Osteoblast (primary cell): ENCODE measurements around the gene CKAP2L. TPM values are rescaled to one million over a fixed set of nuclear protein-coding genes. Genes with fewer than 3 reads are reported as not detected.

Source experiments
- DNase-seq: peaks from one replicate; pipeline ENCODE4 v3.0.0; 2011; ENCODE audit warnings: low spot score, mixed read lengths; ENCODE audit not compliant: insufficient read length; ENCODE audit errors: missing footprints
- H2AFZ ChIP-seq: 2 replicates; pipeline ENCODE4 v1.6.0; 2011; ENCODE audit warnings: mild to moderate bottlenecking, low read length
- H3K27ac ChIP-seq: 2 replicates; pipeline ENCODE4 v1.5.1; 2011; ENCODE audit warnings: mild to moderate bottlenecking, low read depth, low read length, moderate library complexity
- H3K27me3 ChIP-seq: 2 replicates; pipeline ENCODE4 v1.6.0; 2012; ENCODE audit warnings: mild to moderate bottlenecking, control low read depth, inconsistent platforms, low read length, moderate library complexity; ENCODE audit not compliant: insufficient read depth
- H3K36me3 ChIP-seq: 2 replicates; pipeline ENCODE4 v1.5.1; 2011; ENCODE audit warnings: mild to moderate bottlenecking, low read length, control low read depth, moderate library complexity; ENCODE audit not compliant: insufficient read depth
- H3K4me1 ChIP-seq: 2 replicates; pipeline ENCODE4 v1.5.1; 2011; ENCODE audit warnings: mild to moderate bottlenecking, low read length, control low read depth, moderate library complexity; ENCODE audit not compliant: insufficient read depth
- H3K4me2 ChIP-seq: 2 replicates; pipeline ENCODE4 v1.6.0; 2011; ENCODE audit warnings: mild to moderate bottlenecking, low read length; ENCODE audit not compliant: insufficient read depth
- H3K4me3 ChIP-seq: fragments of 200-600 bp; sonication (generic); 3 replicates; pipeline ENCODE4 v1.5.1; 2012; ENCODE audit warnings: mild to moderate bottlenecking, low read length, inconsistent platforms; ENCODE audit not compliant: insufficient read depth
- H3K79me2 ChIP-seq: 2 replicates; pipeline ENCODE4 v1.6.0; 2012; ENCODE audit warnings: mild to moderate bottlenecking, low read length, control low read depth, inconsistent platforms; ENCODE audit not compliant: insufficient read depth
- H3K9me3 ChIP-seq: 2 replicates; pipeline ENCODE4 v1.5.1; 2011; ENCODE audit warnings: low read depth, low read length, control low read depth
- H4K20me1 ChIP-seq: 2 replicates; pipeline ENCODE4 v1.6.0; 2012; ENCODE audit warnings: mild to moderate bottlenecking, low read length, control low read depth; ENCODE audit not compliant: insufficient read depth
- CTCF ChIP-seq: IDR thresholded peaks from 2 replicates; pipeline ENCODE4 v1.5.1; 2011; ENCODE audit warnings: mild to moderate bottlenecking, low read depth, low read length, moderate library complexity; ENCODE audit errors: extremely low read depth
- total RNA-seq: library from RNA; depleted of rRNA; stranded (reverse); fragments of >200 nt; gene quantifications from 2 replicates; pipeline ENCODE4 v1.2.3, GENCODE V29; 2012

CKAP2L gene
- total RNA-seq, 1 donor, result 1.1 TPM

DNA sequence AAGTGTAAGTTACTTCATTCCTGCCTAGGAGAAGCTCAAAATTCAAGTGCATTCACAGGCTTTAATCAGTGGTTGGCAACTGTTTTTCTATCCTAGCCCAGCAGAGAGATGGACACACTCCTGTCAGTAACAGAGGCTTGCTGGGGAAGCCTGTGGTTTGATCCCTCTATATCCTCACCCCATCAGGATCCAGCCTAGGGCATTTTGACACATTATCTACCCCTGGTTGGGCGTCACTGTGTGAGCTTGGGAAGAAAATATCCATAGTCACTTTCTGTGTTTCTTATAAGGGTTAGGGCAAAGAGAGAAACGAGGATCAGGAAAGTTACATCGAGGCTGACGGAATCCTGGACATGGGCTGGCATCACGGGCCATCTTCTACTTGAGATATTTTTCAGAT is 33.6 kb downstream of the CKAP2L start:
- no peak for DNase-seq
- H2AFZ ChIP-seq, result peak overlapping the region; percentile 20
- no peak overlapping the region for H3K4me2 ChIP-seq
- H4K20me1 ChIP-seq, result no peaks in the 10 kb centered on the region
- no peaks in the 10 kb centered on the region for H3K4me1 ChIP-seq
- no peak overlapping the region for H3K27ac ChIP-seq
- no peak for TF ChIP-seq CTCF
- no peak overlapping the region for H3K4me3 ChIP-seq
- no peaks in the 10 kb centered on the region for H3K9me3 ChIP-seq
- H3K27me3 ChIP-seq, result no peaks in the 10 kb centered on the region
- no peaks in the 10 kb centered on the region for H3K36me3 ChIP-seq
- no peaks in the 10 kb centered on the region for H3K79me2 ChIP-seq

DNA sequence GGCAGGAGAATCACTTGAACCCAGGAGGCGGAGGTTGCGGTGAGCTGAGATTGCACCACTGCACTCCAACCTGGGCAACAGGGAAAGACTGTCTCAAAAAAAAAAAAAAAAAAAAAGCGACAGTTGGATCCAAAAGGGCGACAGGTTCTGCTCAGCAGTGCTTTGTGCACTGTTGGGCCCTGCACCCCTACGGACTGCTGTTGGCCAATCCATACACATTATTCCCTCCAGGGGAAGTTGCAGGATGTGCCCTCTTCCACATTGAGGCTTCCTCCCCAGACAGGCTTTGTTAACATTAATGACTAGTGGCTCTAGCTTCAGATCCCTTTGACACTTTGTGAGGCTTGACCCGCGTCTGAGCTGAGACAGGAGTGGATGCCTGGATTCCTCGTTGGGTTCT is 34.2 kb downstream of the CKAP2L start:
- H3K4me3 ChIP-seq, result no peak overlapping the region
- no peaks in the 10 kb centered on the region for H3K79me2 ChIP-seq
- no peaks in the 10 kb centered on the region for H3K9me3 ChIP-seq
- no peaks in the 10 kb centered on the region for H4K20me1 ChIP-seq
- H3K4me1 ChIP-seq, result no peaks in the 10 kb centered on the region
- H2AFZ ChIP-seq, result no peak overlapping the region
- H3K27ac ChIP-seq, result no peak overlapping the region
- H3K4me2 ChIP-seq, result no peak overlapping the region
- no peak for DNase-seq
- no peak for TF ChIP-seq CTCF
- no peaks in the 10 kb centered on the region for H3K27me3 ChIP-seq
- H3K36me3 ChIP-seq, result no peaks in the 10 kb centered on the region

- TF ChIP-seq CTCF, result no peak
- H3K4me3 ChIP-seq, result no peak overlapping the region
Measured at GRCh38 chr2:112728378-112729175, 35.8 kb downstream of the CKAP2L start.

DNA sequence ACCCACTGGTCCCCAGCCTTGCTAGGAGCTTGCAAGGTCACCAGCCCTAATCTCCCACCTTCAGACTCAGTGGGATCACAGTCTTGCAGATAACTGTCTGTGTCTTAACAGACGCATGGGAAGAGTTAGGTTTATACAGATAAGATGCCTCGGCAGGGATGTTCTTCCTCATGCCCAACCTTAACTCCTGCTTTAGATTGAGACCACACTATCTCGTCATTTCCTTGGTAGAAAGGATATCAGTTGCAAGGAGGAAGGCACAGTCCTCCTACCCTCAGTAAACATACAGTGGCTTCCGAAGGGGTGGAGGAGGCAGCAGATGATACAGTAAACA is 36.4 kb downstream of the CKAP2L start:
- H3K4me1 ChIP-seq, result no peaks in the 10 kb centered on the region
- DNase-seq, result no peak
- H3K4me3 ChIP-seq, result no peak overlapping the region
- TF ChIP-seq CTCF, result no peak
- H3K9me3 ChIP-seq, result no peaks in the 10 kb centered on the region
- no peaks in the 10 kb centered on the region for H4K20me1 ChIP-seq
- no peak overlapping the region for H2AFZ ChIP-seq
- H3K27ac ChIP-seq, result no peak overlapping the region
- H3K27me3 ChIP-seq, result no peaks in the 10 kb centered on the region
- no peaks in the 10 kb centered on the region for H3K79me2 ChIP-seq
- H3K36me3 ChIP-seq, result no peaks in the 10 kb centered on the region
- H3K4me2 ChIP-seq, result no peak overlapping the region

More at GRCh38 chr2:112728378-112729175, 35.8 kb downstream of the CKAP2L start:
- Histone ChIP-seq H3K27ac (no peak overlapping the region), H2AFZ (peak overlapping the region; percentile 7), H4K20me1 (no peaks in the 10 kb centered on the region), H3K79me2 (no peaks in the 10 kb centered on the region), H3K4me2 (no peak overlapping the region), H3K4me1 (no peaks in the 10 kb centered on the region), H3K36me3 (no peaks in the 10 kb centered on the region), H3K9me3 (no peaks in the 10 kb centered on the region), H3K27me3 (no peaks in the 10 kb centered on the region)
- no peak for DNase-seq
